IPS DF 6.9 (cell line): ENCODE data around the gene CDK10.

Experiments used
- DNase-seq: peaks from one replicate; pipeline ENCODE4 v3.0.0-alpha.2; 2013; ENCODE audit warnings: low read depth, low spot score
- H3K27ac ChIP-seq: one replicate; pipeline ENCODE4 v1.5.1; 2013; ENCODE audit warnings: low read length, control low read depth
- H3K27me3 ChIP-seq: 2 replicates; pipeline ENCODE4 v1.6.1; 2013; ENCODE audit warnings: mild to moderate bottlenecking, low read length; ENCODE audit not compliant: control insufficient read depth, insufficient read depth
- H3K36me3 ChIP-seq: 2 replicates; pipeline ENCODE4 v1.6.1; 2013; ENCODE audit warnings: low read length; ENCODE audit not compliant: control insufficient read depth, insufficient read depth
- H3K4me1 ChIP-seq: 2 replicates; pipeline ENCODE4 v1.6.1; 2013; ENCODE audit warnings: low read length; ENCODE audit not compliant: control insufficient read depth, insufficient read depth
- H3K4me3 ChIP-seq: 2 replicates; pipeline ENCODE4 v1.5.1; 2013; ENCODE audit warnings: mild to moderate bottlenecking, low read length
- H3K9me3 ChIP-seq: 2 replicates; pipeline ENCODE4 v1.6.1; 2013; ENCODE audit warnings: low read length, inconsistent platforms; ENCODE audit not compliant: control insufficient read depth, insufficient read depth
- whole genome bisulfite sequencing: extraction: QIAGEN DNeasy Blood & Tissue Kit; methylation state at CpG from one replicate; pipeline ENCODE4 v1.1.7; 2013; ENCODE audit warnings: mixed read lengths, missing lambda C conversion rate; ENCODE audit not compliant: insufficient read length, insufficient coverage; 5-methylcytosine and 5-hydroxymethylcytosine counted together

The CDK10 gene

DNA sequence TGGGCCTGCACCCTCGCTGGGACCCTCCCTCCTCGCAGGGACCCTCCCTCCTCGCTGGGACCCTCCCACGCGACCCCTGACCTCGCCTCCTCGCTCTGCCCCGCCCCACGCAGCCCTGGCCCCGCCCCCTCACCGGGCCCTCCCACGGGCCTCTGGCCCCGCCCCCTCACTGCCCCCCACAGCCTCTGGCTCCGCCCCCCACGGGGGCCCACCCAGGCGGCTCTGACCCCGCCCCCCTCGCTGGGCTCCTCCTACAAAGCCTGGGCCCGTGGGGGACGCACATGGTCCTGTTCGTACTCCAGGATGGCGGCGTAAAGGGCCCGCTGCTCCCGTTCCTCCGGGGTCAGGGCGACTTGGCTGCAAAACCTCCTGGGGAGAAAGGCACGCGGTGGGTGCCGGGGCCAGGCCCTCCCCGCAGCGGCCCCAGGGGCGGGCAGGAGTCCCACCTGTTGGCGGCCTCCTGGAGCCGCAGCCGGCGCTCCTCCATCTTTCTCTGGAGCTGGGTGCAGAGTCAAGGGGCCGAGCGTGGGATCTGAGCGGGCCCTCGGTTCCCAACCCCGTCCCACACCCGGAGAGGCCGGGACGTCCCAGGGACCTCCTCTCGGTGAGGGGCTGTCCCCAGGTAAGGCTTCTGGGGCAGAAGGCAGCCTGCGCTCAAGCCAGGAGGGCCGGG lies 25.2 kb downstream of the CDK10 start:
- Histone ChIP-seq H3K36me3 (no peaks in the 10 kb centered on the region; the same call in 1 of the 2 replicates), H3K4me1 (peaks cover 10% of the 10 kb centered on the region), H3K27me3 (no peaks in the 10 kb centered on the region), H3K27ac (no peak overlapping the region), H3K9me3 (no peaks in the 10 kb centered on the region), H3K4me3 (peak overlapping the region; percentile 88)
- WGBS = no CpG with 5 or more reads among the region's 48 CpGs
- no peak for DNase-seq

GRCh38 chr16:89712274-89712781 lies 25.8 kb downstream of the CDK10 start:
- Histone ChIP-seq H3K9me3 (no peaks in the 10 kb centered on the region), H3K27ac (no peak overlapping the region), H3K4me3 (peak overlapping the region; percentile 88), H3K4me1 (peaks cover 10% of the 10 kb centered on the region), H3K36me3 (no peaks in the 10 kb centered on the region; the same call in 1 of the 2 replicates), H3K27me3 (no peaks in the 10 kb centered on the region)
- DNase-seq = no peak
- whole genome bisulfite sequencing = no CpG with 5 or more reads among the region's 22 CpGs

- Histone ChIP-seq H3K9me3 (no peaks in the 10 kb centered on the region), H3K4me3 (no peak overlapping the region), H3K4me1 (no peaks in the 10 kb centered on the region), H3K27me3 (no peaks in the 10 kb centered on the region; the same call in 1 of the 2 replicates), H3K27ac (no peak overlapping the region), H3K36me3 (no peaks in the 10 kb centered on the region)
- WGBS = no CpG with 5 or more reads among the region's 15 CpGs
- DNase-seq = no peak
These were observed 30.0 kb downstream of the CDK10 start for GRCh38 chr16:89716493-89716892.

GRCh38 chr16:89716916-89717687 lies 30.6 kb downstream of the CDK10 start:
- WGBS = no CpG with 5 or more reads among the region's 29 CpGs
- no peak overlapping the region for H3K4me3 ChIP-seq
- no peaks in the 10 kb centered on the region; the same call in 1 of the 2 replicates for H3K4me1 ChIP-seq
- no peaks in the 10 kb centered on the region; the same call in 1 of the 2 replicates for H3K27me3 ChIP-seq
- no peak for DNase-seq
- H3K27ac ChIP-seq = no peak overlapping the region
- no peaks in the 10 kb centered on the region for H3K36me3 ChIP-seq
- no peaks in the 10 kb centered on the region for H3K9me3 ChIP-seq

- DNase-seq = no peak
- H3K36me3 ChIP-seq = no peaks in the 10 kb centered on the region
- no peaks in the 10 kb centered on the region for H3K9me3 ChIP-seq
- no CpG with 5 or more reads among the region's 24 CpGs for WGBS
- H3K4me1 ChIP-seq = peaks cover 3% of the 10 kb centered on the region
- no peak overlapping the region for H3K4me3 ChIP-seq
- peaks cover 3% of the 10 kb centered on the region; the same call in 1 of the 2 replicates for H3K27me3 ChIP-seq
- no peak overlapping the region for H3K27ac ChIP-seq
These were observed 31.4 kb downstream of the CDK10 start for GRCh38 chr16:89717688-89718505.

- peaks cover 3% of the 10 kb centered on the region; the same call in 1 of the 2 replicates for H3K27me3 ChIP-seq
- peaks cover 3% of the 10 kb centered on the region for H3K4me1 ChIP-seq
- peak overlapping the region; percentile 78 for H3K4me3 ChIP-seq
- H3K27ac ChIP-seq = no peak overlapping the region
- DNase-seq = no peak
- no CpG with 5 or more reads among the region's 29 CpGs for WGBS
- no peaks in the 10 kb centered on the region for H3K9me3 ChIP-seq
- no peaks in the 10 kb centered on the region; the same call in 1 of the 2 replicates for H3K36me3 ChIP-seq
These were observed 34.0 kb downstream of the CDK10 start for GRCh38 chr16:89720551-89720812.

DNA sequence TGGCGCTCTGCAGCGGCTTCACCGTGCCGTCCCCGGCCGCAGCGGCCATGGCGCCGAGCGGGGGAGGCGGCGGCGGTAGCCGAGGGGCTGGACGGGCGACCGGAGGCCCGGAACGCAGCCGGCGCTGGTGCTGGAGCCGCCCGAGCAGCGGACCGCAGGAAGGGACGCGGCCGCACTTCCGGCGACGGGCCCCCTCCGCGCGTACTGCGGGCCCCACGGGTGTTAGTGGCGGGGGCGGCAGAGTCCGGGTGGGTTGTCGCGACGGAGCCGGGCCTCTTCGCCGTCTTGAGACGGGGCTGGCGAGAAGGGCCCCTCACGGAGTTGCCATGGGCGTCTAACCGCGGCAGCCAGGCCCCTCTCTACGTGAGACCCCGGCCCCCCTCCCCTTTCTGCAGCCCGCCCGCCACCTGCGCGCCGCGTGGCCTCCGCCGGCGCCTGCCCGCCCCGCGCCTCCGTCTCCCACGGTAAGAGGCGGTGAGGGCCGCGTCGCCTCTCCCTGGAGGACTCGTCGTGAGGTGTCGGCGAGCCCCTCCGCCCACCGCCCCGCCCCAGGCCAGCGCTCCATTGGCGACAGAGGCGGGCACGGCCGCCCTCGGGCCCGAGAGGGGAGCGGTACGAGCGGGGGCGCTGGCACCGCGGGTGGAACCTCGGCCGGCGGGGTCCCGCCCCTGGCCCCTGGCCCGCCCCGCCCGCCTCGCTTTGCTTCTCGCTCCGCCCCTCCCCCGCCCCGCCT lies 34.5 kb downstream of the CDK10 start, which contains the start of the genes VPS9D1 and ZNF276:
TSS of gene VPS9D1 (minus strand) at position 86 of the 733 bp plus-strand sequence. CDS start at position 49, 37 bp downstream.
TSS of gene ZNF276 (plus strand) at position 725 of the 733 bp plus-strand sequence. CDS start 104 bp downstream, outside the sequence.
- H3K27me3 ChIP-seq = peaks cover 3% of the 10 kb centered on the region; the same call in 1 of the 2 replicates
- no peak for DNase-seq
- H3K9me3 ChIP-seq = no peaks in the 10 kb centered on the region
- no peak within 1 kb of the TSS for H3K27ac ChIP-seq
- H3K4me1 ChIP-seq = peaks cover 3% of the 10 kb centered on the region
- no CpG with 5 or more reads among the region's 103 CpGs for WGBS
- no peaks in the 10 kb centered on the region; the same call in 1 of the 2 replicates for H3K36me3 ChIP-seq
- H3K4me3 ChIP-seq = peak within 1 kb of the TSS; percentile 78

- no peaks in the 10 kb centered on the region for H3K9me3 ChIP-seq
- peak overlapping the region; percentile 78 for H3K4me3 ChIP-seq
- H3K27ac ChIP-seq = no peak overlapping the region
- WGBS = no CpG with 5 or more reads among the region's 112 CpGs
- no peaks in the 10 kb centered on the region; the same call in 1 of the 2 replicates for H3K36me3 ChIP-seq
- peaks cover 3% of the 10 kb centered on the region for H3K4me1 ChIP-seq
- H3K27me3 ChIP-seq = peaks cover 3% of the 10 kb centered on the region; the same call in 1 of the 2 replicates
- DNase-seq = no peak
These were observed 35.3 kb downstream of the CDK10 start for GRCh38 chr16:89721546-89722391.
